RWPE2 (cell line): Measurements from ENCODE around the gene PAXIP1.

Source experiments
- ATAC-seq: fragments of 200-7000 bp; cut with Tn5 transposase; 3 replicates; pipeline ENCODE4 v1.9.1; 2021; ENCODE audit warnings: low read depth
- DNase-seq: peaks from one replicate; pipeline ENCODE4 v3.0.0-alpha.2; 2020; ENCODE audit warnings: low spot score
- H3K27ac ChIP-seq: fragments of 450-650 bp; 2 replicates; pipeline ENCODE4 v1.5.1; 2017; ENCODE audit warnings: mild to moderate bottlenecking; ENCODE audit not compliant: poor library complexity, severe bottlenecking
- H3K27me3 ChIP-seq: fragments of 250-450 bp; sonication (Bioruptor Pico); 2 replicates; pipeline ENCODE4 v1.5.1; 2021; ENCODE audit warnings: mild to moderate bottlenecking, moderate library complexity; ENCODE audit not compliant: insufficient read depth, poor library complexity, severe bottlenecking
- H3K36me3 ChIP-seq: fragments of 250-450 bp; sonication (Bioruptor Pico); 2 replicates; pipeline ENCODE4 v1.5.1; 2020; ENCODE audit warnings: low read depth, mild to moderate bottlenecking, moderate library complexity
- H3K4me1 ChIP-seq: fragments of 250-450 bp; sonication (Bioruptor Pico); 2 replicates; pipeline ENCODE4 v1.5.1; 2021; ENCODE audit warnings: mild to moderate bottlenecking, moderate library complexity; ENCODE audit not compliant: insufficient read depth, poor library complexity, severe bottlenecking
- H3K4me3 ChIP-seq: fragments of 250-450 bp; sonication (Bioruptor Pico); 2 replicates; pipeline ENCODE4 v1.5.1; 2021; ENCODE audit warnings: mild to moderate bottlenecking, moderate library complexity; ENCODE audit not compliant: severe bottlenecking
- H3K9me3 ChIP-seq: fragments of 250-450 bp; sonication (Bioruptor Pico); 2 replicates; pipeline ENCODE4 v1.5.1; 2021; ENCODE audit warnings: mild to moderate bottlenecking, moderate library complexity; ENCODE audit not compliant: severe bottlenecking
- TF ChIP-seq, protein P1 (sequence below): fragments of 450-650 bp; IDR thresholded peaks from one replicate; pipeline ENCODE4 v1.5.1; 2017; ENCODE audit warnings: mild to moderate bottlenecking, moderate library complexity; ENCODE audit not compliant: poor library complexity, severe bottlenecking

PAXIP1 gene

DNA sequence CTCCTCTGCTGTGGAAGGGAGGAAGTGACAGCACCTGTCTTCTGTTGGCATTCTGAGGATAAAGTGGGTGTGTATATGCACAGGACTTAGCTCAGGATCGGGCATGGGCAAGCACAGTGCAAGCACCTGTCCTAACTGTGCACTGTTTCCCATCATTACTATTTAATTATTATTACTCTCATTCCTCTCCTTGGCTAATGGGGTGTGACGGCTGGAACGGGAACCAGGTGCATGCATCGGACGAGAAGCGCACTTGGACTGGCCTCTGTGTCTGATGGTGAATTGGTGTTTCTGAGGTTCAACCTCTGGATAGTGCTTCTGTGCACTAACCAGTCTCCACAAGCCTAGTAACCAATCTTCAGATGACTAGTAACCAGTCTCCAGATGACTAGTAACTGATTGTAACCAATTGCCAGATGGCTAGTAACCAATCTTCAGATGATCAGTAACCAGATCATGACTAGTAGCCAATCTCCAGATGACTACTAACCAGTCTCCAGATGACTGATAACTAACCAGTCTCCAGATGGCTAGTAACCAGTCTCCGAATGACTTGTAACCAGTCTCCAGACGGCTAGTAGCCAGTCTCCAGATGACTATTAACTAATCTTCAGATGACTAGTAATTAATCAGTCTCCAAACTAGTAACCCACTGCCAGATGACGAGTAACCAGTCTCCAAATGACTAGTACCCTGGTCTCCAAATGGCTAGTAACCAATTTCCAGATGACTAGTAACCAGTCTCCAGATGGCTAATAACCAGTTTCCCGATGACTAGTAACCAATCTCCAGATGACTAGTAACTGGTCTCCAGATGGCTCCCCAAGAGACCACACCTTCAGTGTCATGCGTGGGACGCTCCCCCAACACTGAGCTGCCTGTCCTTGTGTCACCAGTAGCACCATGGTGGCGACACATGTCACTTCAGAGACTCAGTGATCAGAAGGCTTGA is 85.8 kb downstream of the PAXIP1 start:
- Histone ChIP-seq H3K4me1 (no peaks in the 10 kb centered on the region), H3K27ac (no peak overlapping the region), H3K9me3 (no peaks in the 10 kb centered on the region), H3K4me3 (no peak overlapping the region), H3K36me3 (no peaks in the 10 kb centered on the region), H3K27me3 (no peaks in the 10 kb centered on the region)
- DNase-seq = no peak
- TF ChIP-seq, protein P1, sequence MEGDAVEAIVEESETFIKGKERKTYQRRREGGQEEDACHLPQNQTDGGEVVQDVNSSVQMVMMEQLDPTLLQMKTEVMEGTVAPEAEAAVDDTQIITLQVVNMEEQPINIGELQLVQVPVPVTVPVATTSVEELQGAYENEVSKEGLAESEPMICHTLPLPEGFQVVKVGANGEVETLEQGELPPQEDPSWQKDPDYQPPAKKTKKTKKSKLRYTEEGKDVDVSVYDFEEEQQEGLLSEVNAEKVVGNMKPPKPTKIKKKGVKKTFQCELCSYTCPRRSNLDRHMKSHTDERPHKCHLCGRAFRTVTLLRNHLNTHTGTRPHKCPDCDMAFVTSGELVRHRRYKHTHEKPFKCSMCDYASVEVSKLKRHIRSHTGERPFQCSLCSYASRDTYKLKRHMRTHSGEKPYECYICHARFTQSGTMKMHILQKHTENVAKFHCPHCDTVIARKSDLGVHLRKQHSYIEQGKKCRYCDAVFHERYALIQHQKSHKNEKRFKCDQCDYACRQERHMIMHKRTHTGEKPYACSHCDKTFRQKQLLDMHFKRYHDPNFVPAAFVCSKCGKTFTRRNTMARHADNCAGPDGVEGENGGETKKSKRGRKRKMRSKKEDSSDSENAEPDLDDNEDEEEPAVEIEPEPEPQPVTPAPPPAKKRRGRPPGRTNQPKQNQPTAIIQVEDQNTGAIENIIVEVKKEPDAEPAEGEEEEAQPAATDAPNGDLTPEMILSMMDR = no peak
- ATAC-seq = no peak

DNA sequence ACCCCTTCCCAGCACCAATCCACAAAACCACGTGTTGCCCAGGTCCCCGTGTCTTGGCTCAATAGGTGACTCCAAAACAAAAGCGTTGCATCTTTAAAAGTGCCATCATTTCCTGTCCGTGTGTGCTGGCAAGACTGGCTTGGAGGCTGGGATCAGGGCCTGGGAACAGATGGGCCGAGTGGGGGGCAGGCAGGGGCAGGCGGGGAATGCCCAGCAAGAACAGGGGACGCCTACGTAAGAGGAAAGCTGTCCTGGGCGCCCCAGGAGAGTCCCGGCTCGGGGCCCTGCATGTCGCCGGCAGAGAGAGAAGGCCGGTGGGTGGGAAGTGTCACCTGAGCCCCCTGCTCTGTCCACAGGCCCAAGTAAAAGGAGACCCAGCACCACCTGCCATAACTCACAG is 86.5 kb downstream of the PAXIP1 start:
- ATAC-seq = no peak
- TF ChIP-seq, protein P1 = no peak
- no peaks in the 10 kb centered on the region for H3K4me1 ChIP-seq
- no peaks in the 10 kb centered on the region for H3K27me3 ChIP-seq
- no peaks in the 10 kb centered on the region for H3K36me3 ChIP-seq
- H3K27ac ChIP-seq = no peak overlapping the region
- no peaks in the 10 kb centered on the region for H3K9me3 ChIP-seq
- H3K4me3 ChIP-seq = no peak overlapping the region
- no peak for DNase-seq

DNA sequence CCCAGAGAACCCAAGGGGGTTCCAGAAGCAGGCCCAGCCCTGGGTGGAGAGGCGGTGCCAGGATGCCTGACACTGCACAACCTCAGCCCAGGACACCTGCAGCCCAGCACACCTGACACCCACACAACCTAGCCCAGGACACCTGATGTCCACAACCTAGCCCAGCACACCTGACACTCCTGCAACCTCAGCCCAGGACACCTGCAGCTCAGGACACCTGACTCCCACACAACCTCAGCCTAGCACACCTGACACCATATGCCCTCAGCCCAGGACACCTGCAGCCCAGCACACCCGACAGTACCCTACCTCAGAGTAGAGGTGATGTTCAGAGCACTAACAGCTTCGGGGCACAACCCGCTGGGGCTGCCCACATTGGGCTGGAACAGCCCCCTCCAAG is 87.3 kb downstream of the PAXIP1 start:
- Histone ChIP-seq H3K4me3 (no peak overlapping the region), H3K27ac (no peak overlapping the region), H3K4me1 (no peaks in the 10 kb centered on the region), H3K36me3 (no peaks in the 10 kb centered on the region), H3K27me3 (no peaks in the 10 kb centered on the region), H3K9me3 (no peaks in the 10 kb centered on the region)
- TF ChIP-seq, protein P1 = no peak
- DNase-seq = no peak
- no peak for ATAC-seq

DNA sequence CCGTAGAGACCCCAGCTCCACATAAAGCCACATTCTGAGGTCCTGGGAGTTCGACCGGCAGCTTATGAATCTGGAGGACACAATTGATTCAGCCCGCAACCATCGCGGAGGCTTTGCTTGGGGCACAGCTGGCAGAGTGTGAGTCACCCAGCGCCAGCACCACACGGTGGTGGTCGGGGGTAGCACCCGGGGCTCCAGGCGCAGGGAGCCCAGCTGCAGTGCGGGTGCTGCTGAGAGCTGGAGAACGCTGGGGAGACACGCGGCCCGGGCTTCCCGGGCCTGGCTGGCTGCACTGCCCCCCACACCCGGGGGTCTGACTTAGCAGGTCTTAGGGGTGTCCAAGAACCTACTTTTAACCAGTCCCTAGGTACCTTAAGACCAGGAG is 87.9 kb downstream of the PAXIP1 start:
- no peaks in the 10 kb centered on the region for H3K4me1 ChIP-seq
- no peak overlapping the region for H3K4me3 ChIP-seq
- no peak for ATAC-seq
- H3K9me3 ChIP-seq = no peaks in the 10 kb centered on the region
- no peaks in the 10 kb centered on the region for H3K27me3 ChIP-seq
- no peaks in the 10 kb centered on the region for H3K36me3 ChIP-seq
- H3K27ac ChIP-seq = no peak overlapping the region
- TF ChIP-seq, protein P1 = no peak
- DNase-seq = no peak
